Spleen (tissue), 11 donors: ENCODE measurements around the gene CNPY1. TPM values are rescaled to one million over a fixed set of nuclear protein-coding genes. Genes with fewer than 3 reads are reported as not detected.

Experiments
- DNase-seq: peaks from one replicate; pipeline ENCODE4 v3.0.0-alpha.2; 2020
- H3K27ac ChIP-seq, 8 donors: fragments of 200-600 bp; sonication (generic) in 7 of 8; 1 replicate in 4 of 8; 2 replicates in 4 of 8; pipeline versions ENCODE4 v1.5.0 to v1.8.0; 2016 to 2021; ENCODE audit warnings: inconsistent platforms in 4 of 8, mild to moderate bottlenecking in 4 of 8, moderate library complexity in 1 of 8
- H3K27me3 ChIP-seq, 7 donors: fragments of 200-600 bp; sonication (generic) in 6 of 7; replicated peaks in 1 of 7; 1 replicate in 4 of 7; 2 replicates in 3 of 7; pipeline versions ENCODE4 v1.5.0 to v1.8.0; 2016 to 2021; ENCODE audit warnings: inconsistent platforms in 3 of 7, mild to moderate bottlenecking in 1 of 7
- H3K36me3 ChIP-seq, 6 donors: fragments of 200-600 bp; sonication (generic) in 5 of 6; 1 replicate in 4 of 6; 2 replicates in 2 of 6; pipeline versions ENCODE4 v1.5.0 to v1.8.0; 2016 to 2021; ENCODE audit warnings: inconsistent platforms in 2 of 6
- H3K4me1 ChIP-seq, 6 donors: fragments of 200-600 bp; sonication (generic) in 5 of 6; 1 replicate in 3 of 6; 2 replicates in 3 of 6; pipeline versions ENCODE4 v1.5.0 to v1.8.0; 2016 to 2021; ENCODE audit warnings: inconsistent platforms in 3 of 6
- H3K4me3 ChIP-seq, 8 donors: fragments of 200-600 bp; sonication (generic) in 7 of 8; 1 replicate in 4 of 8; 2 replicates in 4 of 8; pipeline versions ENCODE4 v1.5.0 to v1.8.0; 2016 to 2021; ENCODE audit warnings: inconsistent platforms in 4 of 8, mild to moderate bottlenecking in 4 of 8, moderate library complexity in 2 of 8
- H3K9me3 ChIP-seq, 8 donors: fragments of 200-600 bp; sonication (generic) in 7 of 8; 1 replicate in 4 of 8; 2 replicates in 4 of 8; pipeline versions ENCODE4 v1.5.0 to v1.8.0; 2016 to 2021; ENCODE audit warnings: inconsistent platforms in 4 of 8
- CTCF ChIP-seq, 11 experiments: fragments of 200-600 bp in 7 of 11; fragments of 450-650 bp in 4 of 11; sonication (generic) in 4 of 11; IDR thresholded peaks in 8 of 11; conservative IDR thresholded peaks in 3 of 11; 1 replicate in 7 of 11; 2 replicates in 4 of 11; pipeline versions ENCODE4 v1.4.0 to v1.8.0; 2016 to 2021; ENCODE audit warnings: antibody characterized with exemption in 11 of 11, inconsistent platforms in 4 of 11, mild to moderate bottlenecking in 1 of 11
- POLR2A ChIP-seq, 3 donors: fragments of 450-650 bp; IDR thresholded peaks; one replicate each; pipeline ENCODE4 v1.5.1; 2017; ENCODE audit warnings: antibody characterized with exemption in 3 of 3, mild to moderate bottlenecking in 1 of 3
- POLR2AphosphoS5 ChIP-seq, 3 donors: sonication (generic); formaldehyde crosslinking; IDR thresholded peaks; one replicate each; pipeline ENCODE4 v1.5.1; 2017; ENCODE audit warnings: antibody characterized with exemption in 3 of 3
- WGBS, 5 donors: extraction: QIAGEN DNeasy Blood & Tissue Kit in 3 of 5; methylation state at CpG; one replicate each; pipeline versions ENCODE4 v1.1.5 to v1.1.7; 2013 to 2018; 5-methylcytosine and 5-hydroxymethylcytosine counted together
- intact Hi-C: fragments of 100-400 bp; cut with DNase I; formaldehyde crosslinking; loops from one replicate; pipeline ENCODE4 v1.15.0; 2023; ENCODE audit warnings: low total_unique reads
- polyA plus RNA-seq, 3 donors: library from polyadenylated mRNA; stranded (reverse); fragments of 200-250 nt; gene quantifications; one replicate each; pipeline ENCODE4 v1.2.1, GENCODE V29; 2013
- total RNA-seq, 7 donors: library from RNA; depleted of rRNA in 3 of 7; stranded (reverse); fragments of >200 nt in 3 of 7; fragmentation: NEBNext Ultra II Directional in 4 of 7; extraction: Animal tissue kit (Norgen Biotek cat#: 25700) in 4 of 7; gene quantifications; one replicate each; pipeline versions ENCODE4 v1.1.0 to v1.2.1, GENCODE V29; 2016 to 2021
- donor health status: healthy with polysubstance abuse.
- donor health status: DM: no; HTN: no; CAD: no; lungs with moderate emphysema.
- donor health status: DM: no; HTN: no; CAD: no.
- donor health status: Bipolar disorder and iron deficiency.
- donor health status: healthy.
- donor health status: DM: no; HTN: no; CAD: no.
- donor health status: DM: yes; HTN: yes; CAD: no.

Gene CNPY1
- total and polyA plus RNA-seq, 10 donors = not detected

GRCh38 chr7:155529845-155530244 is 16.5 kb downstream of the CNPY1 start:
- no peak for TF ChIP-seq POLR2A (IDR thresholded peaks at IDR 0.05)
- no peak for TF ChIP-seq POLR2AphosphoS5 (IDR thresholded peaks at IDR 0.05)
- no peak for TF ChIP-seq CTCF (IDR thresholded peaks at IDR 0.05 in 8 of 11, conservative IDR thresholded peaks at IDR 0.05 in 3 of 11)
- Histone ChIP-seq H3K36me3 (no peaks in the 10 kb centered on the region), H3K4me1 (peaks cover 9 to 19% (median 16%) of the 10 kb centered on the region in 6 donors), H3K4me3 (no peak overlapping the region), H3K27ac (no peak overlapping the region), H3K9me3 (no peaks in the 10 kb centered on the region), H3K27me3 (peaks cover 0 to 99% (median 44%) of the 10 kb centered on the region in 7 donors)
- intact Hi-C loops = no loop called here
- WGBS, 5 donors = 86 to 92% (median 91%) methylated on average over 11 of the region's 11 CpGs
- DNase-seq = no peak

GRCh38 chr7:155529346-155529745 is 17.0 kb downstream of the CNPY1 start:
- intact Hi-C loops = no loop called here
- Histone ChIP-seq H3K27me3 (peaks cover 0 to 97% (median 39%) of the 10 kb centered on the region in 7 donors), H3K4me3 (no peak overlapping the region), H3K36me3 (no peaks in the 10 kb centered on the region), H3K9me3 (no peaks in the 10 kb centered on the region), H3K27ac (no peak overlapping the region), H3K4me1 (peaks cover 9 to 19% (median 16%) of the 10 kb centered on the region in 6 donors)
- 86 to 97% (median 89%) methylated on average over 4 of the region's 4 CpGs for WGBS, 5 donors
- TF ChIP-seq POLR2A (IDR thresholded peaks at IDR 0.05) = no peak
- no peak for TF ChIP-seq POLR2AphosphoS5 (IDR thresholded peaks at IDR 0.05)
- no peak for TF ChIP-seq CTCF (IDR thresholded peaks at IDR 0.05 in 8 of 11, conservative IDR thresholded peaks at IDR 0.05 in 3 of 11)
- DNase-seq = no peak

GRCh38 chr7:155527664-155528063 is 18.7 kb downstream of the CNPY1 start:
- H3K36me3 ChIP-seq = no peaks in the 10 kb centered on the region
- WGBS, 5 donors = 84 to 91% (median 87%) methylated on average over 7 of the region's 7 CpGs
- TF ChIP-seq POLR2AphosphoS5 (IDR thresholded peaks at IDR 0.05) = no peak
- no peak for TF ChIP-seq CTCF (IDR thresholded peaks at IDR 0.05 in 8 of 11, conservative IDR thresholded peaks at IDR 0.05 in 3 of 11)
- TF ChIP-seq POLR2A (IDR thresholded peaks at IDR 0.05) = no peak
- no peak for DNase-seq
- no peaks in the 10 kb centered on the region for H3K9me3 ChIP-seq
- peaks cover 0 to 3% (median 1%) of the 10 kb centered on the region in 6 donors for H3K4me1 ChIP-seq
- intact Hi-C loops = no loop called here
- H3K4me3 ChIP-seq = no peak overlapping the region
- H3K27me3 ChIP-seq = peaks cover 0 to 97% (median 22%) of the 10 kb centered on the region in 7 donors
- no peak overlapping the region for H3K27ac ChIP-seq

GRCh38 chr7:155526225-155526624 is 20.1 kb downstream of the CNPY1 start:
- intact Hi-C loops = no loop called here
- Histone ChIP-seq H3K4me3 (no peak overlapping the region), H3K4me1 (no peaks in the 10 kb centered on the region), H3K27ac (no peak overlapping the region), H3K27me3 (peaks cover 0 to 97% (median 10%) of the 10 kb centered on the region in 7 donors), H3K36me3 (no peaks in the 10 kb centered on the region), H3K9me3 (no peaks in the 10 kb centered on the region)
- no peak for TF ChIP-seq POLR2AphosphoS5 (IDR thresholded peaks at IDR 0.05)
- TF ChIP-seq POLR2A (IDR thresholded peaks at IDR 0.05) = no peak
- TF ChIP-seq CTCF (IDR thresholded peaks at IDR 0.05 in 8 of 11, conservative IDR thresholded peaks at IDR 0.05 in 3 of 11) = no peak
- no peak for DNase-seq
- 79 to 82% (median 80%) methylated on average over 13 of the region's 13 CpGs for WGBS, 5 donors
